ENCODE results near the gene APBB2.
A peak's percentile ranks its signal among the peaks of the same experiment; 100 is the strongest.

GRCh38 chr4:41232406-41232805, 18.1 kb upstream of the APBB2 start:
- peak in 6 of 12 donors; percentile 9 to 33 (median 24) for TF ChIP-seq CTCF (IDR thresholded peaks at IDR 0.05)
- no peak for TF ChIP-seq POLR2A (IDR thresholded peaks at IDR 0.05)

All from heart left ventricle (tissue), 13 donors.